Left lung (tissue), 10 donors: ENCODE results near the gene NMNAT2. TPM values are rescaled to one million over a fixed set of nuclear protein-coding genes. Genes with fewer than 3 reads are reported as not detected.

ENCODE experiments used
- ATAC-seq: fragments of 200-7000 bp; cut with Tn5 transposase; one replicate; pipeline ENCODE4 v1.9.1; 2020; ENCODE audit warnings: moderate library complexity
- DNase-seq, 4 donors: peaks; one replicate each; pipeline ENCODE4 v3.0.0-alpha.2; 2013 to 2020
- H3K27ac ChIP-seq, 2 donors: fragments of 200-600 bp; sonication (generic) in 1 of 2; one replicate each; pipeline versions ENCODE4 v1.5.0 to v1.8.0; 2020 to 2021
- H3K27me3 ChIP-seq, 2 donors: fragments of 200-600 bp; sonication (generic) in 1 of 2; one replicate each; pipeline versions ENCODE4 v1.5.0 to v1.8.0; 2020 to 2021
- H3K36me3 ChIP-seq, 2 donors: fragments of 200-600 bp; sonication (generic) in 1 of 2; one replicate each; pipeline versions ENCODE4 v1.5.0 to v1.8.0; 2020 to 2021
- H3K4me1 ChIP-seq, 2 donors: fragments of 200-600 bp; one replicate each; pipeline ENCODE4 v1.8.0; 2021
- H3K4me3 ChIP-seq, 2 donors: fragments of 200-600 bp; sonication (generic) in 1 of 2; one replicate each; pipeline versions ENCODE4 v1.5.0 to v1.8.0; 2020 to 2021; ENCODE audit warnings: mild to moderate bottlenecking in 1 of 2
- H3K9me3 ChIP-seq, 2 donors: fragments of 200-600 bp; sonication (generic) in 1 of 2; one replicate each; pipeline versions ENCODE4 v1.5.0 to v1.8.0; 2020 to 2021
- CTCF ChIP-seq, 2 donors: fragments of 200-600 bp; sonication (generic) in 1 of 2; IDR thresholded peaks; one replicate each; pipeline versions ENCODE4 v1.5.0 to v1.8.0; 2021; ENCODE audit warnings: antibody characterized with exemption in 2 of 2
- intact Hi-C, 2 donors: fragments of 100-400 bp; cut with DNase I; formaldehyde crosslinking; loops; one replicate each; pipeline versions ENCODE4 v1.11.2 to v1.14.2; 2022
- polyA plus RNA-seq, 6 donors: library from polyadenylated mRNA; unstranded; fragments of 120-200 nt; gene quantifications; one replicate each; pipeline ENCODE4 v1.2.1, GENCODE V29; 2013; ENCODE audit not compliant: insufficient read length in 6 of 6
- total RNA-seq, 2 donors: library from RNA; stranded (reverse); fragmentation: NEBNext Ultra II Directional; extraction: Animal tissue kit (Norgen Biotek cat#: 25700); gene quantifications; one replicate each; pipeline ENCODE4 v1.2.1, GENCODE V29; 2021
- donor health status: DM: no; HTN: yes; CAD: no.
- donor health status: DM: no; HTN: no; CAD: no.

The NMNAT2 gene
- total and polyA plus RNA-seq, 8 donors = 1.1 to 2.9 (median 1.5) TPM

- no peak overlapping the region for H3K4me3 ChIP-seq
- no peak for TF ChIP-seq CTCF (IDR thresholded peaks at IDR 0.05)
- intact Hi-C loops = no loop called here
- H3K36me3 ChIP-seq = no peaks in the 10 kb centered on the region
- H3K27me3 ChIP-seq = no peaks in the 10 kb centered on the region
- no peak for DNase-seq
- no peak overlapping the region for H3K27ac ChIP-seq
- no peak for ATAC-seq
- no peaks in the 10 kb centered on the region for H3K9me3 ChIP-seq
- peaks cover 9 to 19% of the 10 kb centered on the region in 2 donors for H3K4me1 ChIP-seq
Observed at GRCh38 chr1:183215936-183216335, 202.2 kb downstream of the NMNAT2 start.

GRCh38 chr1:183215076-183215720 is 203.0 kb downstream of the NMNAT2 start:
- TF ChIP-seq CTCF (IDR thresholded peaks at IDR 0.05) = no peak
- intact Hi-C loops = no loop called here
- no peak overlapping the region for H3K27ac ChIP-seq
- no peak overlapping the region for H3K4me3 ChIP-seq
- ATAC-seq (no peak), DNase-seq (no peak)
- no peaks in the 10 kb centered on the region for H3K9me3 ChIP-seq
- H3K27me3 ChIP-seq = no peaks in the 10 kb centered on the region
- peaks cover 9 to 19% of the 10 kb centered on the region in 2 donors for H3K4me1 ChIP-seq
- no peaks in the 10 kb centered on the region for H3K36me3 ChIP-seq

- ATAC-seq (peak; percentile 75), DNase-seq (no peak)
- no peaks in the 10 kb centered on the region for H3K9me3 ChIP-seq
- no peak for TF ChIP-seq CTCF (IDR thresholded peaks at IDR 0.05)
- peaks cover 7 to 18% of the 10 kb centered on the region in 2 donors for H3K4me1 ChIP-seq
- intact Hi-C loops = no loop called here
- no peaks in the 10 kb centered on the region for H3K27me3 ChIP-seq
- H3K27ac ChIP-seq = no peak overlapping the region
- no peak overlapping the region for H3K4me3 ChIP-seq
- H3K36me3 ChIP-seq = no peaks in the 10 kb centered on the region
Observed at GRCh38 chr1:183214021-183214970, 203.9 kb downstream of the NMNAT2 start.

- no peak overlapping the region for H3K4me3 ChIP-seq
- no peak overlapping the region for H3K27ac ChIP-seq
- no peaks in the 10 kb centered on the region for H3K9me3 ChIP-seq
- no peak for TF ChIP-seq CTCF (IDR thresholded peaks at IDR 0.05)
- no peaks in the 10 kb centered on the region for H3K27me3 ChIP-seq
- intact Hi-C loops = no loop called here
- no peaks in the 10 kb centered on the region for H3K36me3 ChIP-seq
- peaks cover 0 to 6% of the 10 kb centered on the region in 2 donors for H3K4me1 ChIP-seq
- DNase-seq (no peak), ATAC-seq (no peak)
Observed at GRCh38 chr1:183212870-183213269, 205.3 kb downstream of the NMNAT2 start.

GRCh38 chr1:183210681-183211080 is 207.5 kb downstream of the NMNAT2 start:
- no peak overlapping the region for H3K4me3 ChIP-seq
- peaks cover 0 to 6% of the 10 kb centered on the region in 2 donors for H3K4me1 ChIP-seq
- intact Hi-C loops = no loop called here
- no peak for TF ChIP-seq CTCF (IDR thresholded peaks at IDR 0.05)
- no peaks in the 10 kb centered on the region for H3K36me3 ChIP-seq
- no peak for ATAC-seq
- no peaks in the 10 kb centered on the region for H3K9me3 ChIP-seq
- H3K27ac ChIP-seq = no peak overlapping the region
- no peaks in the 10 kb centered on the region for H3K27me3 ChIP-seq
- DNase-seq = no peak
